ENCODE measurements around the gene SMIM14.

DNA sequence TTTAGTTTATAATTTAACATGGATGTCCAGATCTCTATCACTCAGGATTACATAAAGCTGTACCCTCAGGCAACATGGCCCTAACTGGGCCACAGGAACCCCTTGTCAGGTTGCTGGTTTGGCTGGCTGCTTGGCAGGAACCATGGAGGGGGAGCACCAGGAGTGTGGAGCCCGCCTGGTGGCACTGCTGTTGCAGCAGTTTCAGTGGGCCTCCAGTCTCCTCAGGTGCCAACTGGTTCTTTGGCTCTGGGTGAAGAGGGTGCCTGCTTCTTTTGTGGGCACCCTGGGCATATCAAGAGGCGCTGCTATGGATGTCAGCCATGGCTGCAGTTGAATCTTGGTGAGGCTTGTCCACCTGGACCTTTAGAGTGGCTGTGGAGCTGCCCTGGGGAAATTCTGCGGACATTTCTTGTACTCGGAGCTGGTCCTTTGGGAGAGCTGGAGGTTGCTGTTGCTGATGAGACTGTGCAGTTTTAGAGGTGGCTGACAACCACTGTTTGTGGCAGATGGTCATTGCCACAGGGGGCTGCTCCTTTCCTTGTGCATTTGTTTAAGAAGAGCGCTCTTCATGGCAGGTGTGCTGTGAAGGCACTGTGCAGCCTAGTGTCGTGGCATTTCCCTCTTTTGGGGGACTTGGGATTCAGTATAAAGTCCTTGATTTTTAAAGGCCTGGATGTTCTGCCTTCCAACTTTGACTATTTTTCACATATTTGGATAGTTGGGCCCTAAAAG is 10.3 kb upstream of the SMIM14 start:
- TF ChIP-seq, protein P1, sequence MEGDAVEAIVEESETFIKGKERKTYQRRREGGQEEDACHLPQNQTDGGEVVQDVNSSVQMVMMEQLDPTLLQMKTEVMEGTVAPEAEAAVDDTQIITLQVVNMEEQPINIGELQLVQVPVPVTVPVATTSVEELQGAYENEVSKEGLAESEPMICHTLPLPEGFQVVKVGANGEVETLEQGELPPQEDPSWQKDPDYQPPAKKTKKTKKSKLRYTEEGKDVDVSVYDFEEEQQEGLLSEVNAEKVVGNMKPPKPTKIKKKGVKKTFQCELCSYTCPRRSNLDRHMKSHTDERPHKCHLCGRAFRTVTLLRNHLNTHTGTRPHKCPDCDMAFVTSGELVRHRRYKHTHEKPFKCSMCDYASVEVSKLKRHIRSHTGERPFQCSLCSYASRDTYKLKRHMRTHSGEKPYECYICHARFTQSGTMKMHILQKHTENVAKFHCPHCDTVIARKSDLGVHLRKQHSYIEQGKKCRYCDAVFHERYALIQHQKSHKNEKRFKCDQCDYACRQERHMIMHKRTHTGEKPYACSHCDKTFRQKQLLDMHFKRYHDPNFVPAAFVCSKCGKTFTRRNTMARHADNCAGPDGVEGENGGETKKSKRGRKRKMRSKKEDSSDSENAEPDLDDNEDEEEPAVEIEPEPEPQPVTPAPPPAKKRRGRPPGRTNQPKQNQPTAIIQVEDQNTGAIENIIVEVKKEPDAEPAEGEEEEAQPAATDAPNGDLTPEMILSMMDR (IDR thresholded peaks at IDR 0.05; ENCODE audit: low read depth, low read length, poor library complexity, severe bottlenecking): no peak
- no peak for TF ChIP-seq EZH2phosphoT487 (IDR thresholded peaks at IDR 0.05; ENCODE audit: borderline replicate concordance, low read length)
